ENCODE measurements around the gene PON3. TPM values are rescaled to one million over a fixed set of nuclear protein-coding genes. Genes with fewer than 3 reads are reported as not detected.

The PON3 gene
- total RNA-seq, 4 donors from 2014 or later, result 4.2 to 11.8 (median 8.6) TPM

GRCh38 chr7:95324431-95324830 lies 71.7 kb downstream of the PON3 start, which contains the start of gene PON1:
Gene PON1 (minus strand): TSS chr7:95324532. CDS start chr7:95324475, 57 bp downstream.
- TF ChIP-seq POLR2A (IDR thresholded peaks at IDR 0.05), result no peak
- TF ChIP-seq CTCF (IDR thresholded peaks at IDR 0.05), result no peak
- peak; percentile 2 to 7 for DNase-seq
- intact Hi-C loops (cut with DNase I), result no loop called here
- H3K27me3 ChIP-seq, result no peaks in the 10 kb centered on the region
- no peak within 1 kb of the TSS for H3K4me3 ChIP-seq (replicated peaks in 1 of 3)
- no peaks in the 10 kb centered on the region for H3K4me1 ChIP-seq
- WGBS, 2 donors, result 19 to 22% methylated on average over 4 to 20 of the region's 20 CpGs
- H3K9me3 ChIP-seq, result no peaks in the 10 kb centered on the region
- H3K27ac ChIP-seq, result no peak within 1 kb of the TSS
- H3K36me3 ChIP-seq, result no peaks in the 10 kb centered on the region

- no peak overlapping the region for H3K4me3 ChIP-seq (replicated peaks in 1 of 3)
- no peak for TF ChIP-seq POLR2A (IDR thresholded peaks at IDR 0.05)
- 84 to 90% methylated on average over 9 of the region's 9 CpGs for WGBS, 2 donors
- H3K27me3 ChIP-seq, result no peaks in the 10 kb centered on the region
- DNase-seq, result no peak
- intact Hi-C loops (cut with DNase I), result no loop called here
- no peaks in the 10 kb centered on the region for H3K4me1 ChIP-seq
- H3K9me3 ChIP-seq, result no peaks in the 10 kb centered on the region
- no peak overlapping the region for H3K27ac ChIP-seq
- no peaks in the 10 kb centered on the region for H3K36me3 ChIP-seq
Measured at GRCh38 chr7:95323410-95324129, 72.6 kb downstream of the PON3 start.

- Histone ChIP-seq H3K4me1 (no peaks in the 10 kb centered on the region), H3K27ac (no peak overlapping the region), H3K27me3 (no peaks in the 10 kb centered on the region), H3K4me3 (replicated peaks in 1 of 3) (no peak overlapping the region), H3K9me3 (no peaks in the 10 kb centered on the region), H3K36me3 (no peaks in the 10 kb centered on the region)
- no peak for DNase-seq
- intact Hi-C loops (cut with DNase I), result no loop called here
- 58 to 74% methylated on average over 2 of the region's 2 CpGs for whole genome bisulfite sequencing, 2 donors
- no peak for TF ChIP-seq CTCF (IDR thresholded peaks at IDR 0.05)
- no peak for TF ChIP-seq POLR2A (IDR thresholded peaks at IDR 0.05)
Measured at GRCh38 chr7:95322854-95323253, 73.3 kb downstream of the PON3 start.

GRCh38 chr7:95322396-95322795 lies 73.8 kb downstream of the PON3 start:
- no peaks in the 10 kb centered on the region for H3K4me1 ChIP-seq
- intact Hi-C loops (cut with DNase I), result no loop called here
- 78 to 83% methylated on average over 8 of the region's 8 CpGs for WGBS, 2 donors
- H3K36me3 ChIP-seq, result no peaks in the 10 kb centered on the region
- H3K9me3 ChIP-seq, result no peaks in the 10 kb centered on the region
- no peak for DNase-seq
- TF ChIP-seq CTCF (IDR thresholded peaks at IDR 0.05), result no peak
- TF ChIP-seq POLR2A (IDR thresholded peaks at IDR 0.05), result no peak
- no peak overlapping the region for H3K27ac ChIP-seq
- H3K27me3 ChIP-seq, result no peaks in the 10 kb centered on the region
- H3K4me3 ChIP-seq (replicated peaks in 1 of 3), result no peak overlapping the region

GRCh38 chr7:95321720-95322119 lies 74.5 kb downstream of the PON3 start:
- Histone ChIP-seq H3K27ac (no peak overlapping the region), H3K27me3 (no peaks in the 10 kb centered on the region), H3K9me3 (no peaks in the 10 kb centered on the region), H3K36me3 (no peaks in the 10 kb centered on the region), H3K4me1 (no peaks in the 10 kb centered on the region), H3K4me3 (replicated peaks in 1 of 3) (no peak overlapping the region)
- WGBS, 2 donors, result 69 to 72% methylated on average over 1 of the region's 1 CpG
- intact Hi-C loops (cut with DNase I), result no loop called here
- TF ChIP-seq CTCF (IDR thresholded peaks at IDR 0.05) (no peak), POLR2A (IDR thresholded peaks at IDR 0.05) (no peak)
- no peak for DNase-seq
